Stimulated activated CD4-positive, alpha-beta T cell treated with anti-CD3 and anti-CD28 coated beads, TNF-alpha, amount 100 ng/mL, for 4 hours (primary cell): Measurements from ENCODE around the gene CFAP97.
A peak's percentile ranks its signal among the peaks of the same experiment; 100 is the strongest.
"Not testable (repeated sequence)": the region's sequence is repeated elsewhere in the genome, so short reads cannot be mapped to it uniquely, and the experiment has no call there.

Experiments
- DNase-seq, 3 experiments: peaks; one replicate each; pipeline ENCODE4 v3.0.0-alpha.2; 2020; ENCODE audit warnings: low read depth in 3 of 3

The CFAP97 gene

GRCh38 chr4:185222598-185222997 is 18.8 kb upstream of the CFAP97 start:
- no peak for DNase-seq

- DNase-seq: no peak
Measured at GRCh38 chr4:185221912-185222311, 18.1 kb upstream of the CFAP97 start.

- DNase-seq: no peak
Measured at GRCh38 chr4:185221491-185221890, 17.7 kb upstream of the CFAP97 start.

DNA sequence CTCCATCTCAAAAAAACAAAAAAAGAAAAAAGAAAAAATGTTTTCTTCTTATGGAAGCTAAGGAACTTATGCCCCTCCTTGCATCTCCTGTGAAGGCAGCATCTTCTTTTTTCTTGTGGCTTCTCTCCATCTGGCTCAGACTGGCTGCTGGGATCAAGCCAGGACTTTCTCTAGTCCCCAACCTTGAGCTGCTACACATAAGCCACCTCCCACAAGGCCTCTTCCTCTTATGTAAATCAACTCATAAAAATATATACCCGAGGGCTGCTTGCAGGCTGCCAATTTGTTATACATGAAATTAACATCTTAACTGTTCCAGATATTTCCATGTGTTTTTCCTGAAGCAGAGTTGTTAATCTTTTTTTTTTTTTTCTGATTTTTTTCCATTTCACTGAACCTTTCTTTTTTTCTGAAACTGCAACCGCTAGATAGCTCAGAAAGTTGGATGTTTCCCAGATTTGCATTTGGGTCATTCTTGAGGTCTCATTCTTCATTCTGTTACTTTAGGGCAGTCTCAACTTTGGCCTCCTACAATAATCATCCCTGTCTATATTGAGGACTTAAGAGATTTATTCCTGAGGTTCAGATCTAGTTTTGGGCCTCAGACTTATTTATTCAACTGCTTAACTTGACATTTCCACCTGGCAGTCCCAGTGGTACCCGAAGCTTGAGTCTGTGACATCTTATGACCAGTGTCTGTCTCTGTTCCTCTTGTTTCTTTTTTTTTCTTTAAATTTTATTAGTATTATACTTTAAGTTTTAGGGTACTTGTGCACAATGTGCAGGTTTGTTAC is 15.9 kb upstream of the CFAP97 start:
- DNase-seq: no peak

- no peak for DNase-seq
Measured at GRCh38 chr4:185218312-185218711, 14.5 kb upstream of the CFAP97 start.

DNA sequence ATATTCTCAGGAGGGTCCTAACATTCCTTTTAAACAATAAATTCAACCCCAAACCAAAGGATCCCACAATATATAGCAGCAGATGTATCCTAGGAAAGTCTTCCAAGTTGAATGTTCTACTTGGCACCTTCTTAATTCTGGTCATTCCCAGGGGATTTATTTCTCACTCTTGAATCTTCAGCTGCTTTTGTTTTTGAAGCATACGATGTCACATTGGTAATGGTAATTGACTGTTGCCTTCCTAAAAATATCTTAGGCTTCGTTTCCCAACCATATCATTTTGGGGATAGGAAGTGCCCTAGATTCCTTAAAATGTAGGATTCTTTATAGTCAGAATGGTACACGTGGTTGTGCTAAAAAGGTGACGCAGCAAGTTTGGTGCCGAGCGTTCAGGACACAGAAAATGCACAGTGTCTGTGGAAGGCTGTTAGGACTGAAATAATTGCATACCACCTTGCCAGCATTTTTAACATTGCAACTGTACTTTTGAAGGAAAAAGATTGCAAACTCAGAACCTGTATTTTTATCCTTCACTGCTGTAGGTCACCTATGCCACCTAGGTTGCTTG is 13.7 kb upstream of the CFAP97 start:
- DNase-seq: no peak

GRCh38 chr4:185215261-185215660 is 11.5 kb upstream of the CFAP97 start:
- no peak for DNase-seq

GRCh38 chr4:185213877-185214276 is 10.1 kb upstream of the CFAP97 start:
- DNase-seq: no peak

GRCh38 chr4:185212581-185212980 is 8.8 kb upstream of the CFAP97 start:
- DNase-seq: no peak

DNA sequence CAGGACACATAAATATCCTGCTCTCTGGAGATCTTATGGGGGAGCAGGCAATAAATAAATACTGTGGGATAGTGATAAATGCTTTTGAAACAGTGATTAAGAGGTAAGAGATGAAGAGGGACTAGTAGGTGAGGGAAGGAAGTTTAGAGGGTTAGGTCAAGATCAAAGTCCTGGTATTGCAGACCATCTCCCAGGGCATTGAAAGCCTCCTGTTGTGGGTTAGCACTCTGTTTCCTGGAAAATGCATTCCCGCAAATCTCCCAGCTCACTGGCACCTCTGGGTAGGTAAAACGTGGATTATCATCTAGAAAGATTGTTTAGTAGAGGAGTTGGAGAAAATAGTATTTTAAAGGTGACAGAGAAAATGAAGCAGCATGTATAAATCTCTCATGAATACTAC is 7.8 kb upstream of the CFAP97 start:
- no peak for DNase-seq

- DNase-seq: no peak
Measured at GRCh38 chr4:185211035-185211434, 7.2 kb upstream of the CFAP97 start.

- DNase-seq: peak; percentile 17 to 30 (median 19)
Measured at GRCh38 chr4:185210102-185210981, 6.5 kb upstream of the CFAP97 start.

DNA sequence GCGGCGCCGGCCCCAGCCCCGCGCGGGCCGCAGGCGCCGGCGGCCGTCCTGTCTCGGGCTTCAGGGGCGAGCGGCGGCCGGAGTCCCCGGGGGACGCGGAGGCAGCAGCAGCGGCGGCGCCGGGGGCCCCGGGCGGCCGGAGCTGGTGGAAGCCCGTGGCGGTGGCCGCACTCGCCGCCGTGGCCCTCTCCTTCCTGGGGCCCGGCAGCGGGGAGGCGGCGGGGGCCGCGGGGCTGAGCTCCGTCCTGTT is 6.0 kb upstream of the CFAP97 start:
- not testable (repeated sequence) for DNase-seq

- peak; percentile 73 to 83 (median 77) for DNase-seq
Measured at GRCh38 chr4:185209031-185209851, 5.4 kb upstream of the CFAP97 start, which contains the start of gene SNX25. TSS of gene SNX25 (plus strand) at chr4:185209598. CDS start at chr4:185209827, 229 bp downstream.

DNA sequence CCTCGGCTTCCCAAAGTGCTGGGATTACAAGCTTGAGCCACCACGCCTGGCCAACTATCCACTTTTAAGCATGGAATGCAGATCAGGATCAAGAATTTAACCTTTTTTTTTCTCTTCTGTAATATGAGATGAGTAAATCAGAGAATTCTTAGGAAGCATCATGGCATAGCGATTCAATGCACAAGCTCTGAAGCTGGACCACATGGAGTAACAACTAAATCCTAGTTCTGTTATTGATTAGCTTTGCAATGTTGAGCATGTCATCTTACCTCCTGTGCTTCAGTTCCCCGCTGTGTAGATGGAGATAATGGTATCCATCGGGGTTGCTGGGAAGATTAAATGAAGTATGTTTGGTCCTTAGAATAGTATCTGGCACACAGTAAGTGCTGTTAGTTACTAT is 3.7 kb upstream of the CFAP97 start:
- DNase-seq: no peak

DNA sequence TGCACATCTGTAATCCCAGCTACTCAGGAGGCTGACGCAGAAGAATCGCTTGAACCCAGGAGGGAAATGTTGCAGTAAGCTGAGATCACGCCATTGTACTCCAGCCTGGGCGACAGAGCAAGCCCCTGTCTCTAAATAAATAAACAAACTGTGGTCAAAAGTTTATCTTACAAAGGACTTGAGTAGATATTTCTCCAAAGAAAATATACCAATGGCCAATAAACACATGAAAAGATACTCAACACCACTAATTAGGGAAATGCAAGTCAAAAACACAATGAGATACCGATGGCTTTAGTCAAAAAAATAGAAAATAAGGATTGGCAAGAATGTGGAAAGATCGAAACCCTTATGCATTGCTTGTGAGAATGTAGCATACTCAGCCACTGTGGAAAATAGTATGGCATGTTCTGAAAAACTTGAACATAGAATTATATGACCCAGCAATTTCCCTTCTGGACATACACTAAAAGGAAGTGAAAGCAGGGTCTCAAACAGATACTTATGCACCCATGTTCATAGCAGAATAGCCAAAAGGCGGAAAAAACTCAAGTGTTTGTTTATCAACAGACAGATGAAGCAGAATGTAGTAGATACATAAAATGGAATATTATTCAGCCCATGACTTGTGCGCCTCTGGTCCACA is 2.0 kb upstream of the CFAP97 start:
- DNase-seq: no peak

GRCh38 chr4:185205073-185205472 is 1.3 kb upstream of the CFAP97 start:
- not testable (repeated sequence) for DNase-seq

- no peak for DNase-seq
Measured at GRCh38 chr4:185204238-185204910, 574 bp upstream of the CFAP97 start.

- DNase-seq: no peak
Measured at GRCh38 chr4:185202984-185203485, 765 bp downstream of the CFAP97 start.
